ENCODE results near the gene PARD3. TPM values are rescaled to one million over a fixed set of nuclear protein-coding genes. Genes with fewer than 3 reads are reported as not detected.
A peak's percentile ranks its signal among the peaks of the same experiment; 100 is the strongest.

PARD3 gene
- total and polyA plus RNA-seq, 10 of the 15 experiments (the other 5 are each of a cell fraction or from before 2014, with no cell fraction given): 2.6 to 43.1 (median 13.9) TPM

DNA sequence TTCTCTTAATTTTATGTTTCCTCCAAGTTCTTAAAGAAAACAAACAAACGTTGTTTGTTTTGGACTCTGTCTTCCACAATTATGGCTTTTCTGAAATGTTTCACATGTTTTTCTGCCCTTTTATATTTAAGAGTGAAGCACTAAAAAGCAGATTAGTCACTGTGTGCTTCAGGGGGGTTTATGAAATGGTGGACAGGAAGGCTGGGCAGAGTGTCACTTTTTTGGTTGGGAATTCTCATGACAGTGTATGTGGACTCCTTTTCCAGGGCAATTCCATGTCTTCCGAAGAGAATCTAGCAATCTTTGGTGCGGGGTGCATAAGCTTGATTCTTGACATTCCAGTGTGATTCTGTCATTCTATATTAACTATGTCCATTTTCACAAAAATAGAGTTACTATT is 669.4 kb downstream of the PARD3 start (continued):
- TF ChIP-seq, protein P1, sequence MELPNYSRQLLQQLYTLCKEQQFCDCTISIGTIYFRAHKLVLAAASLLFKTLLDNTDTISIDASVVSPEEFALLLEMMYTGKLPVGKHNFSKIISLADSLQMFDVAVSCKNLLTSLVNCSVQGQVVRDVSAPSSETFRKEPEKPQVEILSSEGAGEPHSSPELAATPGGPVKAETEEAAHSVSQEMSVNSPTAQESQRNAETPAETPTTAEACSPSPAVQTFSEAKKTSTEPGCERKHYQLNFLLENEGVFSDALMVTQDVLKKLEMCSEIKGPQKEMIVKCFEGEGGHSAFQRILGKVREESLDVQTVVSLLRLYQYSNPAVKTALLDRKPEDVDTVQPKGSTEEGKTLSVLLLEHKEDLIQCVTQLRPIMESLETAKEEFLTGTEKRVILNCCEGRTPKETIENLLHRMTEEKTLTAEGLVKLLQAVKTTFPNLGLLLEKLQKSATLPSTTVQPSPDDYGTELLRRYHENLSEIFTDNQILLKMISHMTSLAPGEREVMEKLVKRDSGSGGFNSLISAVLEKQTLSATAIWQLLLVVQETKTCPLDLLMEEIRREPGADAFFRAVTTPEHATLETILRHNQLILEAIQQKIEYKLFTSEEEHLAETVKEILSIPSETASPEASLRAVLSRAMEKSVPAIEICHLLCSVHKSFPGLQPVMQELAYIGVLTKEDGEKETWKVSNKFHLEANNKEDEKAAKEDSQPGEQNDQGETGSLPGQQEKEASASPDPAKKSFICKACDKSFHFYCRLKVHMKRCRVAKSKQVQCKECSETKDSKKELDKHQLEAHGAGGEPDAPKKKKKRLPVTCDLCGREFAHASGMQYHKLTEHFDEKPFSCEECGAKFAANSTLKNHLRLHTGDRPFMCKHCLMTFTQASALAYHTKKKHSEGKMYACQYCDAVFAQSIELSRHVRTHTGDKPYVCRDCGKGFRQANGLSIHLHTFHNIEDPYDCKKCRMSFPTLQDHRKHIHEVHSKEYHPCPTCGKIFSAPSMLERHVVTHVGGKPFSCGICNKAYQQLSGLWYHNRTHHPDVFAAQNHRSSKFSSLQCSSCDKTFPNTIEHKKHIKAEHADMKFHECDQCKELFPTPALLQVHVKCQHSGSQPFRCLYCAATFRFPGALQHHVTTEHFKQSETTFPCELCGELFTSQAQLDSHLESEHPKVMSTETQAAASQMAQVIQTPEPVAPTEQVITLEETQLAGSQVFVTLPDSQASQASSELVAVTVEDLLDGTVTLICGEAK (IDR thresholded peaks at IDR 0.05; ENCODE audit: borderline replicate concordance): no peak

DNA sequence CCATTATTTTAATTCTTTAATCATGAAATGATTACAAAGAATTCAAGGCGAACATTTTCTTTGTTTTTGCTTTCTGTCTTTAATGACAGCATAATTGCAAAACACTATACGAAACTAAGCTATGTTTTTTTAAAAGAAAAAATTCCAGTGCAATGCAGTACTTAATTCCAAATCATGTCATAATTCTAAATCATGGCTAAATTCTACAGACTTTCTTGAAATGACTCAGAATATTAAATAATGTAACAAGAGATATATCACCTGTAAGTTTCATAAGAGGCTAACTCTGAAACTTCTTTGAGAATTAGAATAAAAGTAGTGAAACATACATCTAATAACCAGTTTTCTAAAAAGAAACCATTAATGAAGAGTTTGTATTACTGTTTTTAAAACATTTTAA is 671.6 kb downstream of the PARD3 start:
- H3K9me3 ChIP-seq (replicated peaks; ENCODE audit: control insufficient read depth, insufficient read depth, low read length): no peaks in the 10 kb centered on the region
- TF ChIP-seq JUND (IDR thresholded peaks at IDR 0.05; ENCODE audit: low read depth, low read length) (0 out of 2 replicates have a peak, but pooled peaks have one; percentile 29), ATF7 (IDR thresholded peaks at IDR 0.05; ENCODE audit: low read depth) (peak; percentile 24; the same call in 1 of the 2 replicates), SREBF2 (IDR thresholded peaks at IDR 0.05; ENCODE audit: low read length) (no peak), SIN3A (IDR thresholded peaks at IDR 0.05; ENCODE audit: low read depth, low read length) (no peak), MTA2 (IDR thresholded peaks at IDR 0.05; ENCODE audit: low read depth) (peak; percentile 37; the same call in 1 of the 2 replicates)
- TF ChIP-seq, protein P2, sequence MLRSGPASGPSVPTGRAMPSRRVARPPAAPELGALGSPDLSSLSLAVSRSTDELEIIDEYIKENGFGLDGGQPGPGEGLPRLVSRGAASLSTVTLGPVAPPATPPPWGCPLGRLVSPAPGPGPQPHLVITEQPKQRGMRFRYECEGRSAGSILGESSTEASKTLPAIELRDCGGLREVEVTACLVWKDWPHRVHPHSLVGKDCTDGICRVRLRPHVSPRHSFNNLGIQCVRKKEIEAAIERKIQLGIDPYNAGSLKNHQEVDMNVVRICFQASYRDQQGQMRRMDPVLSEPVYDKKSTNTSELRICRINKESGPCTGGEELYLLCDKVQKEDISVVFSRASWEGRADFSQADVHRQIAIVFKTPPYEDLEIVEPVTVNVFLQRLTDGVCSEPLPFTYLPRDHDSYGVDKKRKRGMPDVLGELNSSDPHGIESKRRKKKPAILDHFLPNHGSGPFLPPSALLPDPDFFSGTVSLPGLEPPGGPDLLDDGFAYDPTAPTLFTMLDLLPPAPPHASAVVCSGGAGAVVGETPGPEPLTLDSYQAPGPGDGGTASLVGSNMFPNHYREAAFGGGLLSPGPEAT (IDR thresholded peaks at IDR 0.05; ENCODE audit: low read depth): peak; percentile 52
- SMC1A ChIA-PET (ENCODE audit: uncharacterized antibody, unreplicated experiment): interaction anchor here (0.7 to 5.9 kb wide), 6 partner anchors 10 to 309 kb away, joined by 3 to 40 read pairs (median 4); no protein-coding TSS in a partner anchor
- CTCF ChIA-PET: interaction anchor here (1.0 kb wide), 1 partner anchor 495 kb away, joined by 5 read pairs; no protein-coding TSS in a partner anchor
- H3K27ac ChIP-seq (ENCODE audit: control insufficient read depth, insufficient read depth): no peak overlapping the region
- no TSS peak for BruUV-seq (replicated peaks)
- FAIRE-seq (no peak), DNase-seq (ENCODE audit: low read depth, low spot score) (no peak), ATAC-seq (no peak; the same call in 2 of the 3 replicates)
- intact Hi-C loops (cut with micrococcal nuclease; ENCODE audit: unreplicated experiment): loop anchor here (10.0 kb wide), 1 partner anchor 161 kb away; no protein-coding TSS in a partner anchor
- no peak overlapping the region for H3K4me3 ChIP-seq
- POLR2A ChIA-PET: interaction anchor here (1.4 kb wide), 1 partner anchor 18 kb away, joined by 4 read pairs; no protein-coding TSS in a partner anchor
- 2% methylated on average over 2 of the region's 2 CpGs for WGBS (ENCODE audit: insufficient coverage, insufficient replicate concordance, low lambda C conversion rate, missing lambda C conversion rate)
- no peak overlapping the region for H2AFZ ChIP-seq (ENCODE audit: control insufficient read depth, low read depth, low read length)
- RAD21 ChIA-PET (ENCODE audit: unreplicated experiment): interaction anchor here (1.0 kb wide), 1 partner anchor 810 kb away, joined by 4 read pairs; no protein-coding TSS in a partner anchor
- H3K9ac ChIP-seq (ENCODE audit: control insufficient read depth, insufficient read depth, low read length): no peak overlapping the region
- no peaks in the 10 kb centered on the region for H4K20me1 ChIP-seq (ENCODE audit: control insufficient read depth, insufficient read depth)
- no peaks in the 10 kb centered on the region for H3K4me1 ChIP-seq (ENCODE audit: control insufficient read depth, insufficient read depth, low read length)
- in situ Hi-C loops (cut with MboI): no loop called here
- H3K36me3 ChIP-seq (ENCODE audit: control insufficient read depth in 2 of 2, insufficient read depth in 2 of 2, low read length in 1 of 2): no peaks in the 10 kb centered on the region
- H3K27me3 ChIP-seq (replicated peaks in 1 of 2; ENCODE audit: control insufficient read depth in 2 of 2, insufficient read depth in 2 of 2, low read length in 1 of 2): no peaks in the 10 kb centered on the region
- H3K79me2 ChIP-seq (ENCODE audit: control insufficient read depth, insufficient read depth, low read length): no peaks in the 10 kb centered on the region
- H3K4me2 ChIP-seq (ENCODE audit: control insufficient read depth, insufficient read depth): no peak overlapping the region

Data from GM12878 (cell line).